COLO829 (cell line): ENCODE results near the gene RGS18.
"Not testable (repeated sequence)": the region's sequence is repeated elsewhere in the genome, so short reads cannot be mapped to it uniquely, and the experiment has no call there.

ENCODE experiments used
- DNase-seq: peaks from one replicate; pipeline ENCODE4 v3.0.0; 2012; ENCODE audit warnings: low spot score

RGS18 gene

GRCh38 chr1:192167011-192167410, 8.7 kb downstream of the RGS18 start:
- DNase-seq: no peak

- DNase-seq: no peak
These were observed 9.8 kb downstream of the RGS18 start for GRCh38 chr1:192167911-192168700.

GRCh38 chr1:192168964-192169363, 10.7 kb downstream of the RGS18 start:
- DNase-seq: no peak

GRCh38 chr1:192170196-192170984, 12.1 kb downstream of the RGS18 start:
- DNase-seq: no peak

- no peak for DNase-seq
These were observed 12.9 kb downstream of the RGS18 start for GRCh38 chr1:192171123-192171522.

- DNase-seq: no peak
These were observed 17.7 kb downstream of the RGS18 start for GRCh38 chr1:192175971-192176370.

- DNase-seq: no peak
These were observed 25.5 kb downstream of the RGS18 start for GRCh38 chr1:192183788-192184187.

- no peak for DNase-seq
These were observed 27.9 kb downstream of the RGS18 start for GRCh38 chr1:192186197-192186596.

- no peak for DNase-seq
These were observed 31.8 kb downstream of the RGS18 start for GRCh38 chr1:192190066-192190465.

- DNase-seq: no peak
These were observed 43.0 kb downstream of the RGS18 start for GRCh38 chr1:192201303-192201702.

GRCh38 chr1:192224396-192224795, 66.1 kb downstream of the RGS18 start:
- DNase-seq: no peak

- DNase-seq: no peak
These were observed 66.6 kb downstream of the RGS18 start for GRCh38 chr1:192224846-192225245.

- no peak for DNase-seq
These were observed 67.0 kb downstream of the RGS18 start for GRCh38 chr1:192225266-192225665.

GRCh38 chr1:192225703-192226102, 67.4 kb downstream of the RGS18 start:
- DNase-seq: peak; percentile 84

GRCh38 chr1:192227330-192227729, 69.1 kb downstream of the RGS18 start:
- DNase-seq: no peak

GRCh38 chr1:192227980-192228379, 69.7 kb downstream of the RGS18 start:
- not testable (repeated sequence) for DNase-seq

GRCh38 chr1:192232817-192233417, 74.7 kb downstream of the RGS18 start:
- no peak for DNase-seq

- DNase-seq: no peak
These were observed 76.9 kb downstream of the RGS18 start for GRCh38 chr1:192235127-192235526.
